ENCODE data around the gene ATF6.

DNA sequence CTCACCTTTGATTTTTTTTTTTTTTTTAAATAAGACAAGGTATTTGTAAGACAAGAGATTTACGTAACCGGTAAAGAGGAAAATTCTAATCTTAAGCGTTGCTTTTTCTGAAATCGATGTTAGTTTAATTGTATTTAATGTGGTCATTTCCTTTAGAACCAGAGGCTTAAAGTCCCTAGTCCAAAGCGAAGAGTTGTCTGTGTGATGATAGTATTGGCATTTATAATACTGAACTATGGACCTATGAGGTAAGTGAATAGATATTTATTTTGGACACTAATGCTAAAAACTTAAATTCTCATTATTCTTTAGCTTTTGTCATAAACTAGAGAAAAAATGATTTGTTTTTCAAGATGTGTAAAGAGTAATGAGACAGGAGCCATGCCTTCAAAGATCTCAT is 54.8 kb downstream of the ATF6 start:
- TF ChIP-seq CTCF (IDR thresholded peaks at IDR 0.05; ENCODE audit: low read depth, low read length, poor library complexity, severe bottlenecking): no peak
- TF ChIP-seq EZH2phosphoT487 (IDR thresholded peaks at IDR 0.05; ENCODE audit: borderline replicate concordance, low read length): no peak

Measured in DOHH2 (cell line).